ENCODE results near the gene CLOCK. TPM values are rescaled to one million over a fixed set of nuclear protein-coding genes. Genes with fewer than 3 reads are reported as not detected.

Gene CLOCK
- total RNA-seq, 1 experiment from 2014 or later = 14.9 TPM

DNA sequence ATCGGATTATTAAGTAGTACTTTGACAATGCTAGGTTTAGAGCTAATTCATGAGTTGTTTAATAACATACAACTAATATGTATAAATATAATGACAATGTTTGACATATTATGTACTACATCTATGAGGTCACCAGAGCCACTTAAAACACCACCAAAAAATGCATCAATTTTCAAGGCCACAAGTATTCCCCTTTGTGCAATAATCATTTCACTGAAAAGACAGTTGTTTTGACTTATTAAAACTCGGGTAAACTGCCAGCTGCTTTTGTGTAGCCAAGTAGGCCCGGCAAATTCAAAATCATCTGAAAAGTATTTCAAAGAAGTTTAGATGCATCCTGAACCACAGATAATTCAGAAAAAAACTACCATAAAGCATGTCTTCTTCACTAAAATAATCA, 48.7 kb downstream of the CLOCK start:
- Histone ChIP-seq H3K27me3 (replicated peaks; ENCODE audit: insufficient read depth, low read depth, low read length, poor library complexity) (no peaks in the 10 kb centered on the region), H3K27ac (ENCODE audit: low read depth, low read length, poor library complexity, severe bottlenecking) (no peak overlapping the region), H3K4me3 (ENCODE audit: low read depth, low read length, poor library complexity, severe bottlenecking) (no peak overlapping the region), H3K4me1 (ENCODE audit: insufficient read depth, low read length, poor library complexity, severe bottlenecking) (no peaks in the 10 kb centered on the region), H3K36me3 (ENCODE audit: insufficient read depth, low read length, poor library complexity, severe bottlenecking) (no peaks in the 10 kb centered on the region), H3K9me3 (ENCODE audit: low read depth, low read length, poor library complexity, severe bottlenecking) (no peaks in the 10 kb centered on the region)
- TF ChIP-seq CTCF (conservative IDR thresholded peaks at IDR 0.05; ENCODE audit: low read depth, low read length) (no peak), EZH2 (IDR thresholded peaks at IDR 0.05; ENCODE audit: borderline replicate concordance, low read depth, low read length, poor library complexity, severe bottlenecking) (no peak)
- DNase-seq (ENCODE audit: low spot score) = peak; percentile 0
- no TSS peak for BruUV-seq (replicated peaks)
- ChIA-PET CTCF (no interaction called here), POLR2A (ENCODE audit: low non-redundant PET) (no interaction called here)
- intact Hi-C loops (cut with micrococcal nuclease; ENCODE audit: unreplicated experiment) = no loop called here

GRCh38 chr4:55491486-55491885, 55.2 kb downstream of the CLOCK start:
- TF ChIP-seq EZH2 (IDR thresholded peaks at IDR 0.05; ENCODE audit: borderline replicate concordance, low read depth, low read length, poor library complexity, severe bottlenecking) (no peak), CTCF (conservative IDR thresholded peaks at IDR 0.05; ENCODE audit: low read depth, low read length) (no peak)
- BruUV-seq (replicated peaks) = no TSS peak
- Histone ChIP-seq H3K27me3 (replicated peaks; ENCODE audit: insufficient read depth, low read depth, low read length, poor library complexity) (no peaks in the 10 kb centered on the region), H3K4me3 (ENCODE audit: low read depth, low read length, poor library complexity, severe bottlenecking) (no peak overlapping the region), H3K9me3 (ENCODE audit: low read depth, low read length, poor library complexity, severe bottlenecking) (no peaks in the 10 kb centered on the region), H3K36me3 (ENCODE audit: insufficient read depth, low read length, poor library complexity, severe bottlenecking) (no peaks in the 10 kb centered on the region), H3K4me1 (ENCODE audit: insufficient read depth, low read length, poor library complexity, severe bottlenecking) (no peaks in the 10 kb centered on the region), H3K27ac (ENCODE audit: low read depth, low read length, poor library complexity, severe bottlenecking) (no peak overlapping the region)
- DNase-seq (ENCODE audit: low spot score) = no peak
- CTCF ChIA-PET = no interaction called here
- intact Hi-C loops (cut with micrococcal nuclease; ENCODE audit: unreplicated experiment) = no loop called here
- POLR2A ChIA-PET (ENCODE audit: low non-redundant PET) = no interaction called here

GRCh38 chr4:55488716-55489115, 58.0 kb downstream of the CLOCK start:
- no peak overlapping the region for H3K27ac ChIP-seq (ENCODE audit: low read depth, low read length, poor library complexity, severe bottlenecking)
- no TSS peak for BruUV-seq (replicated peaks)
- H3K9me3 ChIP-seq (ENCODE audit: low read depth, low read length, poor library complexity, severe bottlenecking) = no peaks in the 10 kb centered on the region
- no peak overlapping the region for H3K4me3 ChIP-seq (ENCODE audit: low read depth, low read length, poor library complexity, severe bottlenecking)
- ChIA-PET CTCF (no interaction called here), POLR2A (ENCODE audit: low non-redundant PET) (no interaction called here)
- H3K4me1 ChIP-seq (ENCODE audit: insufficient read depth, low read length, poor library complexity, severe bottlenecking) = no peaks in the 10 kb centered on the region
- H3K27me3 ChIP-seq (replicated peaks; ENCODE audit: insufficient read depth, low read depth, low read length, poor library complexity) = no peaks in the 10 kb centered on the region
- TF ChIP-seq CTCF (conservative IDR thresholded peaks at IDR 0.05; ENCODE audit: low read depth, low read length) = no peak
- intact Hi-C loops (cut with micrococcal nuclease; ENCODE audit: unreplicated experiment) = no loop called here
- no peak for DNase-seq (ENCODE audit: low spot score)
- no peaks in the 10 kb centered on the region for H3K36me3 ChIP-seq (ENCODE audit: insufficient read depth, low read length, poor library complexity, severe bottlenecking)

All from A673 (cell line).